Heart right ventricle (tissue), 16 donors: ENCODE measurements around the gene TMEM92. TPM values are rescaled to one million over a fixed set of nuclear protein-coding genes. Genes with fewer than 3 reads are reported as not detected.

Experiments
- ATAC-seq, 8 donors: fragments of 200-7000 bp; cut with Tn5 transposase; one replicate each; pipeline ENCODE4 v1.9.1; 2020; ENCODE audit warnings: mild to moderate bottlenecking in 8 of 8, moderate library complexity in 8 of 8, moderate number of reproducible peaks in 1 of 8
- DNase-seq, 2 donors: peaks; one replicate each; pipeline ENCODE4 v3.0.0-alpha.2; 2020
- H3K27ac ChIP-seq, 10 donors: fragments of 200-600 bp; sonication (generic) in 2 of 10; one replicate each; pipeline versions ENCODE4 v1.5.0 to v1.8.0; 2020 to 2022; ENCODE audit warnings: mild to moderate bottlenecking in 3 of 10
- H3K27me3 ChIP-seq, 7 donors: fragments of 200-600 bp; one replicate each; pipeline ENCODE4 v1.8.0; 2021 to 2022; ENCODE audit warnings: mild to moderate bottlenecking in 2 of 7
- H3K36me3 ChIP-seq, 9 donors: fragments of 200-600 bp; sonication (generic) in 1 of 9; one replicate each; pipeline versions ENCODE4 v1.5.0 to v1.8.0; 2020 to 2022; ENCODE audit warnings: mild to moderate bottlenecking in 2 of 9
- H3K4me1 ChIP-seq, 9 donors: fragments of 200-600 bp; sonication (generic) in 1 of 9; one replicate each; pipeline versions ENCODE4 v1.5.0 to v1.8.0; 2020 to 2022; ENCODE audit warnings: mild to moderate bottlenecking in 4 of 9
- H3K4me3 ChIP-seq, 10 donors: fragments of 200-600 bp; sonication (generic) in 2 of 10; one replicate each; pipeline versions ENCODE4 v1.5.0 to v1.8.0; 2020 to 2022; ENCODE audit warnings: mild to moderate bottlenecking in 7 of 10, moderate library complexity in 2 of 10
- H3K9me3 ChIP-seq, 11 donors: fragments of 200-600 bp in 10 of 11; sonication (generic) in 2 of 11; one replicate each; pipeline versions ENCODE4 v1.5.0 to v1.8.0; 2013 to 2022; ENCODE audit warnings: mild to moderate bottlenecking in 2 of 11, control low read depth in 1 of 11, moderate library complexity in 1 of 11
- CTCF ChIP-seq, 9 donors: fragments of 200-600 bp; sonication (generic) in 2 of 9; IDR thresholded peaks; one replicate each; pipeline versions ENCODE4 v1.5.0 to v1.8.0; 2021 to 2022; ENCODE audit warnings: antibody characterized with exemption in 9 of 9, mild to moderate bottlenecking in 5 of 9, moderate library complexity in 1 of 9
- WGBS, 2 donors: extraction: QIAGEN DNeasy Blood & Tissue Kit; methylation state at CpG; one replicate each; pipeline ENCODE4 v1.1.7; 2013; ENCODE audit warnings: inconsistent platforms in 1 of 2; 5-methylcytosine and 5-hydroxymethylcytosine counted together
- intact Hi-C, 10 donors: fragments of 100-400 bp; cut with DNase I; formaldehyde crosslinking; loops; one replicate each; pipeline versions ENCODE4 v1.11.1 to v1.14.2; 2022
- polyA plus RNA-seq, 2 donors: library from polyadenylated mRNA; stranded (reverse); fragments of 200-250 nt; gene quantifications; one replicate each; pipeline ENCODE4 v1.2.3, GENCODE V29; 2013
- total RNA-seq, 10 donors: library from RNA; stranded (reverse); fragmentation: NEBNext Ultra II Directional in 3 of 10; extraction: Animal tissue kit (Norgen Biotek cat#: 25700) in 3 of 10; gene quantifications; one replicate each; pipeline versions ENCODE4 v1.2.1 to v1.2.4, GENCODE V29; 2021 to 2023
- donor health status: Arrhythmogenic right ventricular cardiomyopathy.
- donor health status: ischemic (EF 13 %, LVEDD 7.1; RV severe dilation, severe dysfunction).
- donor health status: healthy with polysubstance abuse.
- donor health status: DM: no; HTN: yes; CAD: no.
- donor health status: DM: no; HTN: no; CAD: no.
- donor health status: ischemic (EF 25% LVEDD 6.9; RV normal size, moderate dysfunction).
- donor health status: ischemic (EF 25% LVEDD 5.7; RV mildly dilated, moderate dysfunction).
- donor health status: healthy.
- donor health status: DM: yes; HTN: yes; CAD: no.
- donor health status: Ischemic cardiomyopathy.
- donor health status: ischemic (EF 35%, LVEDD 5.7; RV mildly dilated, moderate dysfunction).
- donor health status: nonischemic (EF 11% LVEDD 7.7; RV severe dilation, severe dysfunction).
- donor health status: DM: yes; HTN: yes; CAD: no.
- donor health status: PGD.
- donor health status: ischemic (EF 29% LVEDD 5.4; RV normal size, mild dysfunction).
- donor health status: nonischemic (EF 23%, LVEDD 6.1; RV moderate dilation, normal function).

The TMEM92 gene
- total and polyA plus RNA-seq, 12 donors, result 0.04 TPM; not detected in 11

- WGBS, 2 donors, result 93 to 94% methylated on average over 4 of the region's 4 CpGs
- Histone ChIP-seq H3K27me3 (peaks cover 0 to 27% (median 17%) of the 10 kb centered on the region in 7 donors), H3K4me3 (no peak overlapping the region), H3K4me1 (peaks cover 0 to 14% (median 6%) of the 10 kb centered on the region in 9 donors), H3K36me3 (no peaks in the 10 kb centered on the region), H3K27ac (no peak overlapping the region), H3K9me3 (no peaks in the 10 kb centered on the region)
- intact Hi-C loops, result no loop called here
- ATAC-seq, result no peak
- no peak for TF ChIP-seq CTCF (IDR thresholded peaks at IDR 0.05)
- no peak for DNase-seq
Measured at GRCh38 chr17:50307654-50308053, 33.4 kb downstream of the TMEM92 start.

- H3K27me3 ChIP-seq, result peaks cover 0 to 30% (median 17%) of the 10 kb centered on the region in 7 donors
- WGBS, 2 donors, result 84 to 92% methylated on average over 4 of the region's 4 CpGs
- H3K4me3 ChIP-seq, result no peak overlapping the region
- no peaks in the 10 kb centered on the region for H3K36me3 ChIP-seq
- DNase-seq, result no peak
- peaks cover 0 to 14% (median 6%) of the 10 kb centered on the region in 9 donors for H3K4me1 ChIP-seq
- no peak overlapping the region for H3K27ac ChIP-seq
- H3K9me3 ChIP-seq, result no peaks in the 10 kb centered on the region
- TF ChIP-seq CTCF (IDR thresholded peaks at IDR 0.05), result no peak
- no peak for ATAC-seq
- intact Hi-C loops, result no loop called here
Measured at GRCh38 chr17:50308666-50309065, 34.4 kb downstream of the TMEM92 start.

GRCh38 chr17:50310455-50311111 is 36.3 kb downstream of the TMEM92 start:
- Histone ChIP-seq H3K4me3 (no peak overlapping the region), H3K27me3 (peaks cover 0 to 36% (median 17%) of the 10 kb centered on the region in 7 donors), H3K36me3 (no peaks in the 10 kb centered on the region), H3K27ac (no peak overlapping the region), H3K4me1 (peaks cover 0 to under 1% (median 0%) of the 10 kb centered on the region in 9 donors), H3K9me3 (no peaks in the 10 kb centered on the region)
- DNase-seq, result no peak
- no peak for TF ChIP-seq CTCF (IDR thresholded peaks at IDR 0.05)
- intact Hi-C loops, result no loop called here
- ATAC-seq, result no peak
- WGBS, 2 donors, result 23 to 36% methylated on average over 3 of the region's 3 CpGs

- ATAC-seq (no peak), DNase-seq (no peak)
- Histone ChIP-seq H3K4me3 (no peak overlapping the region), H3K4me1 (no peaks in the 10 kb centered on the region), H3K36me3 (no peaks in the 10 kb centered on the region), H3K27me3 (peaks cover 0 to 36% (median 17%) of the 10 kb centered on the region in 7 donors), H3K9me3 (no peaks in the 10 kb centered on the region), H3K27ac (no peak overlapping the region)
- intact Hi-C loops, result no loop called here
- 36 to 38% methylated on average over 1 of the region's 1 CpG for WGBS, 2 donors
- no peak for TF ChIP-seq CTCF (IDR thresholded peaks at IDR 0.05)
Measured at GRCh38 chr17:50311112-50311460, 36.8 kb downstream of the TMEM92 start.
